Right lobe of liver (tissue), 5 donors: ENCODE measurements around the gene CTSH. TPM values are rescaled to one million over a fixed set of nuclear protein-coding genes. Genes with fewer than 3 reads are reported as not detected.

Experiments used
- small RNA-seq, 2 experiments: library from RNA; depleted of rRNA; stranded (forward); fragments of <200 nt; gene quantifications; one replicate each; pipeline ENCODE3, GENCODE V24; 2016
- total RNA-seq, 6 experiments: library from RNA; depleted of rRNA in 2 of 6; stranded (reverse); fragments of >200 nt in 2 of 6; fragmentation: NEBNext Ultra II Directional in 3 of 6; extraction: Animal tissue kit (Norgen Biotek cat#: 25700) in 3 of 6; gene quantifications; one replicate each; pipeline versions ENCODE4 v1.1.0 to v1.2.4, GENCODE V29; 2016 to 2023
- donor health status: DM: no; HTN: no; CAD: no.
- donor health status: DM: no; HTN: no; CAD: no.
- donor health status: DM: no; HTN: yes; CAD: no.
- donor health status: DM: no; HTN: yes; CAD: no.

CTSH gene
- total RNA-seq, 6 experiments from 2014 or later, result 32.0 to 183 (median 98.1) TPM

Small RNA genes lying within 50 kb of the gene (small RNA-seq; reads per million reads assigned to genes)
- 0 reads per million in 2 experiments for gene RNU6-415P

Other genes with a start within 250 kb of the CTSH start
- gene ADAMTS7, start 133.6 kb downstream of the CTSH start, total RNA-seq, result 1 to 10 TPM in 3 of 6 experiments, under 1 TPM in 3; 0.49 to 1.4 (median 1.1) TPM
- gene MORF4L1, start 72.2 kb downstream of the CTSH start, total RNA-seq, result 100 to 1,000 TPM in 4 of 6 experiments, 10 to 100 TPM in 2; 86.9 to 126 (median 115) TPM
- under 1 TPM in 1 of 6 experiments, not detected in 5; 0.29 TPM for gene RASGRF1, start 145.7 kb upstream of the CTSH start, total RNA-seq